ENCODE data around the gene ITIH3. TPM values are rescaled to one million over a fixed set of nuclear protein-coding genes. Genes with fewer than 3 reads are reported as not detected.

Gene ITIH3
- total and polyA plus RNA-seq, 2 of the 4 experiments (the other 2 are of a cell fraction) = 0.72 to 0.94 TPM

GRCh38 chr3:52795298-52795900, 803 bp downstream of the ITIH3 start:
- ChIA-PET CTCF (no interaction called here), POLR2A (ENCODE audit: unreplicated experiment) (no interaction called here)
- Histone ChIP-seq H2AK5ac (ENCODE audit: low read depth, low read length) (no peak overlapping the region), H2AK9ac (replicated peaks; ENCODE audit: low read depth, low read length, poor library complexity) (no peak overlapping the region), H4K91ac (ENCODE audit: insufficient read depth, low read depth, low read length) (no peak overlapping the region), H4K5ac (ENCODE audit: low read depth, low read length) (no peak overlapping the region), H3K18ac (ENCODE audit: low read depth, low read length) (no peak overlapping the region), H3K27ac (ENCODE audit: insufficient read depth, low read length) (no peak overlapping the region), H2AFZ (replicated peaks; ENCODE audit: low read length, poor library complexity) (no peak overlapping the region), H3K36me3 (ENCODE audit: control insufficient read depth, insufficient read depth, low read length) (no peaks in the 10 kb centered on the region), H3K9me1 (ENCODE audit: insufficient read depth, low read length) (no peaks in the 10 kb centered on the region), H3K56ac (ENCODE audit: extremely low read depth, insufficient read depth, low read length) (no peak overlapping the region), H4K20me1 (ENCODE audit: insufficient read depth, low read length) (no peaks in the 10 kb centered on the region), H3K14ac (replicated peaks; ENCODE audit: low read depth, low read length) (no peak overlapping the region), H3K9ac (ENCODE audit: low read depth, low read length) (no peak overlapping the region), H3K79me1 (ENCODE audit: low read depth in 1 of 2, low read length in 2 of 2) (no peaks in the 10 kb centered on the region), H4K8ac (ENCODE audit: low read depth in 2 of 2, low read length in 2 of 2) (no peak overlapping the region), H2BK120ac (ENCODE audit: low read depth, low read length) (no peak overlapping the region), H3K4me2 (ENCODE audit: low read depth, low read length) (no peak overlapping the region), H2BK5ac (ENCODE audit: low read depth, low read length, poor library complexity, severe bottlenecking) (no peak overlapping the region), H2BK20ac (ENCODE audit: low read depth, low read length) (no peak overlapping the region), H3K27me3 (ENCODE audit: control insufficient read depth, insufficient read depth, low read length) (peaks cover 19% of the 10 kb centered on the region; the same call in 1 of the 2 replicates), H2BK15ac (ENCODE audit: low read depth, low read length) (no peak overlapping the region), H3K9me3 (ENCODE audit: control insufficient read depth, insufficient read depth, low read length) (no peaks in the 10 kb centered on the region), H3K4ac (ENCODE audit: low read depth, low read length) (no peak overlapping the region), H3K4me1 (ENCODE audit: control insufficient read depth, insufficient read depth, low read length) (peaks cover 1% of the 10 kb centered on the region; the same call in 1 of the 2 replicates), H3K23ac (ENCODE audit: low read depth, low read length) (no peak overlapping the region), H3K4me3 (ENCODE audit: insufficient read depth, low read depth, low read length) (no peak overlapping the region)
- no peak for TF ChIP-seq RFX5 (IDR thresholded peaks at IDR 0.05; ENCODE audit: low read depth, low read length)
- TF ChIP-seq ELK1 (IDR thresholded peaks at IDR 0.05; ENCODE audit: borderline replicate concordance, low read depth, low read length) = no peak
- TF ChIP-seq FOS (IDR thresholded peaks at IDR 0.05; ENCODE audit: low read depth, low read length) = no peak
- no peak for TF ChIP-seq MAZ (IDR thresholded peaks at IDR 0.05; ENCODE audit: borderline replicate concordance, low read depth, low read length)
- no peak for TF ChIP-seq POLR2A (IDR thresholded peaks at IDR 0.05; ENCODE audit: low read depth, low read length)
- TF ChIP-seq CHD1 (IDR thresholded peaks at IDR 0.05; ENCODE audit: low read depth, low read length) = no peak
- TF ChIP-seq SMC3 (IDR thresholded peaks at IDR 0.05; ENCODE audit: low read depth, low read length) = no peak
- TF ChIP-seq NFE2L2 (IDR thresholded peaks at IDR 0.05; ENCODE audit: low read depth, low read length) = no peak
- no peak for TF ChIP-seq MXI1 (IDR thresholded peaks at IDR 0.05; ENCODE audit: borderline replicate concordance, low read depth, low read length)
- TF ChIP-seq USF2 (IDR thresholded peaks at IDR 0.05; ENCODE audit: low read depth, low read length) = no peak
- no peak for TF ChIP-seq CEBPB (IDR thresholded peaks at IDR 0.05; ENCODE audit: low read depth, low read length)
- TF ChIP-seq RCOR1 (IDR thresholded peaks at IDR 0.05; ENCODE audit: insufficient replicate concordance, low read length) = no peak
- TF ChIP-seq MAFK (IDR thresholded peaks at IDR 0.05; ENCODE audit: low read depth, low read length) = no peak
- no peak for TF ChIP-seq BHLHE40 (IDR thresholded peaks at IDR 0.05; ENCODE audit: low read depth, low read length)
- DNase-seq (no peak), ATAC-seq (ENCODE audit: low read depth) (no peak)
- BruUV-seq (replicated peaks) = no TSS peak
- in situ Hi-C loops (cut with MboI; ENCODE audit: low sequenced_read_pairs) (no loop called here), dilution Hi-C loops (cut with HindIII; ENCODE audit: low sequenced_read_pairs, unreplicated experiment) (no loop called here), intact Hi-C loops (cut with micrococcal nuclease) (no loop called here)
- 20% methylated on average over 2 of the region's 9 CpGs; no CpG with 5 or more reads in 1 of the 2 experiments for WGBS, 2 experiments (ENCODE audit: extremely low coverage in 2 of 2, insufficient read length in 1 of 2)

Measured in IMR-90 (cell line).